PFSK-1 (cell line): ENCODE results near the gene WNK1.

Source experiments
- FOXP2 ChIP-seq: optimal IDR thresholded peaks from 2 replicates; pipeline ENCODE3; 2011; ENCODE audit warnings: borderline replicate concordance, control low read depth, inconsistent platforms; ENCODE audit not compliant: insufficient read depth; ENCODE audit errors: extremely low read length, extremely low read depth
- POLR2AphosphoS5 ChIP-seq: IDR thresholded peaks from 2 replicates; pipeline ENCODE4 v1.6.1; 2012; ENCODE audit warnings: low read depth, mild to moderate bottlenecking, control low read depth, low read length, moderate library complexity
- SIN3A ChIP-seq: IDR thresholded peaks from 2 replicates; pipeline ENCODE4 v1.6.1; 2012; ENCODE audit warnings: mild to moderate bottlenecking, low read length, moderate library complexity, borderline replicate concordance; ENCODE audit not compliant: insufficient read depth
- TAF1 ChIP-seq: IDR thresholded peaks from 2 replicates; pipeline ENCODE4 v1.6.1; 2012; ENCODE audit warnings: low read length, control low read depth, borderline replicate concordance; ENCODE audit not compliant: insufficient read depth
- TF ChIP-seq, protein P1 (sequence below), 2 experiments: IDR thresholded peaks; 2 replicates each; pipeline versions ENCODE4 v1.6.1 to v1.8.0; 2011 to 2012; ENCODE audit warnings: low read depth in 2 of 2, low read length in 2 of 2, control low read depth in 1 of 2, inconsistent platforms in 1 of 2, mild to moderate bottlenecking in 1 of 2, moderate library complexity in 1 of 2; ENCODE audit not compliant: insufficient read depth in 1 of 2

GRCh38 chr12:903055-903454 is 150.7 kb downstream of the WNK1 start:
- TF ChIP-seq TAF1 = no peak
- no peak for TF ChIP-seq SIN3A
- TF ChIP-seq, protein P1, sequence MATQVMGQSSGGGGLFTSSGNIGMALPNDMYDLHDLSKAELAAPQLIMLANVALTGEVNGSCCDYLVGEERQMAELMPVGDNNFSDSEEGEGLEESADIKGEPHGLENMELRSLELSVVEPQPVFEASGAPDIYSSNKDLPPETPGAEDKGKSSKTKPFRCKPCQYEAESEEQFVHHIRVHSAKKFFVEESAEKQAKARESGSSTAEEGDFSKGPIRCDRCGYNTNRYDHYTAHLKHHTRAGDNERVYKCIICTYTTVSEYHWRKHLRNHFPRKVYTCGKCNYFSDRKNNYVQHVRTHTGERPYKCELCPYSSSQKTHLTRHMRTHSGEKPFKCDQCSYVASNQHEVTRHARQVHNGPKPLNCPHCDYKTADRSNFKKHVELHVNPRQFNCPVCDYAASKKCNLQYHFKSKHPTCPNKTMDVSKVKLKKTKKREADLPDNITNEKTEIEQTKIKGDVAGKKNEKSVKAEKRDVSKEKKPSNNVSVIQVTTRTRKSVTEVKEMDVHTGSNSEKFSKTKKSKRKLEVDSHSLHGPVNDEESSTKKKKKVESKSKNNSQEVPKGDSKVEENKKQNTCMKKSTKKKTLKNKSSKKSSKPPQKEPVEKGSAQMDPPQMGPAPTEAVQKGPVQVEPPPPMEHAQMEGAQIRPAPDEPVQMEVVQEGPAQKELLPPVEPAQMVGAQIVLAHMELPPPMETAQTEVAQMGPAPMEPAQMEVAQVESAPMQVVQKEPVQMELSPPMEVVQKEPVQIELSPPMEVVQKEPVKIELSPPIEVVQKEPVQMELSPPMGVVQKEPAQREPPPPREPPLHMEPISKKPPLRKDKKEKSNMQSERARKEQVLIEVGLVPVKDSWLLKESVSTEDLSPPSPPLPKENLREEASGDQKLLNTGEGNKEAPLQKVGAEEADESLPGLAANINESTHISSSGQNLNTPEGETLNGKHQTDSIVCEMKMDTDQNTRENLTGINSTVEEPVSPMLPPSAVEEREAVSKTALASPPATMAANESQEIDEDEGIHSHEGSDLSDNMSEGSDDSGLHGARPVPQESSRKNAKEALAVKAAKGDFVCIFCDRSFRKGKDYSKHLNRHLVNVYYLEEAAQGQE (IDR thresholded peaks at IDR 0.05; ENCODE audit: insufficient read depth in 1 of 2, low read depth in 2 of 2, low read length in 2 of 2) = no peak
- TF ChIP-seq POLR2AphosphoS5 = no peak
- TF ChIP-seq FOXP2 = no peak
